ENCODE results near the gene ANKRD63. TPM values are rescaled to one million over a fixed set of nuclear protein-coding genes. Genes with fewer than 3 reads are reported as not detected.

ANKRD63 gene
- total and polyA plus RNA-seq, 2 of the 8 experiments (the other 6 are each of a cell fraction or from before 2014, with no cell fraction given) = 0.18 to 0.26 TPM

DNA sequence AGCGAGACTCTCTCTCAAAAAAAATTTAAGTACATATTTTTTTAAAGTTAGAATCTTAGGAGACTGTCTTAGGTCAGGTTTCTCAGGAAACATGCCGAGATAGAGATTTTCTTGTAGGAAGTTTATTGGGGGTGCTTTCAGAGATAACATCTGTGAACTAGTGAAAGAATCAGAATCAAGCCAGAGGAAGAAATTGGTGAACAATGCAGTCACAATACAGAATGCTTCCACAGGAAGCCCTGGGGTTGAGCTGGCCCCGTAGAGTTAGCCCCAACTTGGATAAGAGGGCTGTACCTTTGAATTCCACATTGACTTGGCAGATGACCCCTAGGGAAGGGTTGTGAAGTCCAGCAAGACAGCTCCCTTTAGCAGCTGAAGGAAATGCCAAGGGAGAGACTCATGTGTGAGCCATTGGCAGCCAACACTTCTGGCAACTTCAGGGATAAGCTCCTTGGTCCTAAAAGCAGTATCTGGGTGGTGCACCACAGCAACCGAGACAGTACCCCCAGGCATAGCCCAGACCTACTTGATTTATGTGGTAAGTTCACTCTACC lies 31.9 kb upstream of the ANKRD63 start (continued):
- TF ChIP-seq, protein P1, sequence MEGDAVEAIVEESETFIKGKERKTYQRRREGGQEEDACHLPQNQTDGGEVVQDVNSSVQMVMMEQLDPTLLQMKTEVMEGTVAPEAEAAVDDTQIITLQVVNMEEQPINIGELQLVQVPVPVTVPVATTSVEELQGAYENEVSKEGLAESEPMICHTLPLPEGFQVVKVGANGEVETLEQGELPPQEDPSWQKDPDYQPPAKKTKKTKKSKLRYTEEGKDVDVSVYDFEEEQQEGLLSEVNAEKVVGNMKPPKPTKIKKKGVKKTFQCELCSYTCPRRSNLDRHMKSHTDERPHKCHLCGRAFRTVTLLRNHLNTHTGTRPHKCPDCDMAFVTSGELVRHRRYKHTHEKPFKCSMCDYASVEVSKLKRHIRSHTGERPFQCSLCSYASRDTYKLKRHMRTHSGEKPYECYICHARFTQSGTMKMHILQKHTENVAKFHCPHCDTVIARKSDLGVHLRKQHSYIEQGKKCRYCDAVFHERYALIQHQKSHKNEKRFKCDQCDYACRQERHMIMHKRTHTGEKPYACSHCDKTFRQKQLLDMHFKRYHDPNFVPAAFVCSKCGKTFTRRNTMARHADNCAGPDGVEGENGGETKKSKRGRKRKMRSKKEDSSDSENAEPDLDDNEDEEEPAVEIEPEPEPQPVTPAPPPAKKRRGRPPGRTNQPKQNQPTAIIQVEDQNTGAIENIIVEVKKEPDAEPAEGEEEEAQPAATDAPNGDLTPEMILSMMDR (IDR thresholded peaks at IDR 0.05; ENCODE audit: control extremely low read depth in 1 of 3, insufficient read depth in 1 of 3, low read depth in 1 of 3, low read length in 3 of 3) = no peak
- no peak for TF ChIP-seq TAF1 (IDR thresholded peaks at IDR 0.05; ENCODE audit: low read depth, low read length)
- TF ChIP-seq RNF2 (IDR thresholded peaks at IDR 0.05; ENCODE audit: borderline replicate concordance, low read depth, low read length, missing control alignments, poor library complexity, severe bottlenecking) = no peak

Measured in H1 (cell line).